NCI-H2227 treated with DMSO at 0.1 percent for 48 hours (cell line): Measurements from ENCODE around the gene OSBPL8.
"Not testable (repeated sequence)": the region's sequence is repeated elsewhere in the genome, so short reads cannot be mapped to it uniquely, and the experiment has no call there.

Source experiments
- DNase-seq: peaks from one replicate; lab custom pipeline; 2025; lab: John Stamatoyannopoulos, UW

Gene OSBPL8

GRCh38 chr12:76364131-76364530 is 195.4 kb downstream of the OSBPL8 start:
- DNase-seq: not testable (repeated sequence)

- no peak for DNase-seq
These were observed 199.3 kb downstream of the OSBPL8 start for GRCh38 chr12:76360316-76360715.

GRCh38 chr12:76356071-76356470 is 203.5 kb downstream of the OSBPL8 start:
- DNase-seq: no peak

GRCh38 chr12:76348079-76348901 is 211.3 kb downstream of the OSBPL8 start, which contains the start of gene BBS10:
TSS of gene BBS10 (minus strand) at chr12:76348415. CDS start at chr12:76348358, 57 bp downstream.
- peak; percentile 93 for DNase-seq

- DNase-seq: peak; percentile 30
These were observed 212.7 kb downstream of the OSBPL8 start for GRCh38 chr12:76346798-76347420.

GRCh38 chr12:76346236-76346635 is 213.3 kb downstream of the OSBPL8 start:
- DNase-seq: no peak

GRCh38 chr12:76345569-76345968 is 214.0 kb downstream of the OSBPL8 start:
- DNase-seq: no peak

- DNase-seq: no peak
These were observed 218.0 kb downstream of the OSBPL8 start for GRCh38 chr12:76341436-76342030.

GRCh38 chr12:76340680-76341435 is 218.7 kb downstream of the OSBPL8 start:
- no peak for DNase-seq

GRCh38 chr12:76337583-76337982 is 222.0 kb downstream of the OSBPL8 start:
- no peak for DNase-seq

- DNase-seq: no peak
These were observed 227.0 kb downstream of the OSBPL8 start for GRCh38 chr12:76332606-76333005.

GRCh38 chr12:76329606-76330005 is 230.0 kb downstream of the OSBPL8 start:
- DNase-seq: no peak

GRCh38 chr12:76329159-76329558 is 230.4 kb downstream of the OSBPL8 start:
- DNase-seq: no peak

GRCh38 chr12:76319595-76320319 is 239.8 kb downstream of the OSBPL8 start:
- not testable (repeated sequence) for DNase-seq

GRCh38 chr12:76318773-76319594 is 240.6 kb downstream of the OSBPL8 start:
- DNase-seq: no peak

GRCh38 chr12:76317976-76318375 is 241.6 kb downstream of the OSBPL8 start:
- no peak for DNase-seq

GRCh38 chr12:76316468-76316867 is 243.1 kb downstream of the OSBPL8 start:
- no peak for DNase-seq

GRCh38 chr12:76313299-76313698 is 246.3 kb downstream of the OSBPL8 start:
- no peak for DNase-seq

- DNase-seq: no peak
These were observed 247.3 kb downstream of the OSBPL8 start for GRCh38 chr12:76312315-76312714.

GRCh38 chr12:76311796-76312195 is 247.8 kb downstream of the OSBPL8 start:
- no peak for DNase-seq

GRCh38 chr12:76310110-76310509 is 249.5 kb downstream of the OSBPL8 start:
- DNase-seq: no peak
